ENCODE results near the gene LRRC56.

The LRRC56 gene

GRCh38 chr11:551596-551995 is 14.3 kb downstream of the LRRC56 start:
- DNase-seq (ENCODE audit: low read depth in 1 of 2, low spot score in 1 of 2) = no peak
- Histone ChIP-seq H3K4me3 (replicated peaks; ENCODE audit: insufficient read depth, low read length) (no peak overlapping the region), H3K27me3 (ENCODE audit: insufficient read depth, poor library complexity, severe bottlenecking) (peaks cover 13% of the 10 kb centered on the region), H3K27ac (replicated peaks) (no peak overlapping the region)
- TF ChIP-seq GABPA (IDR thresholded peaks at IDR 0.05; ENCODE audit: low read depth) = no peak
- no peak for TF ChIP-seq CTCF (IDR thresholded peaks at IDR 0.05; ENCODE audit: insufficient read depth, low read length)
- TF ChIP-seq SPI1 (IDR thresholded peaks at IDR 0.05; ENCODE audit: borderline replicate concordance, low read depth) = no peak

GRCh38 chr11:553083-553987 is 16.0 kb downstream of the LRRC56 start:
- Histone ChIP-seq H3K27me3 (ENCODE audit: insufficient read depth, poor library complexity, severe bottlenecking) (peaks cover 30% of the 10 kb centered on the region), H3K4me3 (replicated peaks; ENCODE audit: insufficient read depth, low read length) (no peak overlapping the region), H3K27ac (replicated peaks) (no peak overlapping the region)
- DNase-seq (ENCODE audit: low read depth in 1 of 2, low spot score in 1 of 2) = no peak
- TF ChIP-seq REST (IDR thresholded peaks at IDR 0.05; ENCODE audit: insufficient replicate concordance, low read depth) (no peak), CTCF (IDR thresholded peaks at IDR 0.05; ENCODE audit: insufficient read depth, low read length) (no peak), GABPA (IDR thresholded peaks at IDR 0.05; ENCODE audit: low read depth) (no peak), SPI1 (IDR thresholded peaks at IDR 0.05; ENCODE audit: borderline replicate concordance, low read depth) (no peak), POLR2AphosphoS5 (IDR thresholded peaks at IDR 0.05; ENCODE audit: low read depth) (no peak)

GRCh38 chr11:553988-554340 is 16.6 kb downstream of the LRRC56 start:
- DNase-seq (ENCODE audit: low read depth in 1 of 2, low spot score in 1 of 2) = no peak
- H3K27me3 ChIP-seq (ENCODE audit: insufficient read depth, poor library complexity, severe bottlenecking) = peaks cover 30% of the 10 kb centered on the region
- TF ChIP-seq SPI1 (IDR thresholded peaks at IDR 0.05; ENCODE audit: borderline replicate concordance, low read depth) (no peak), GABPA (IDR thresholded peaks at IDR 0.05; ENCODE audit: low read depth) (no peak), REST (IDR thresholded peaks at IDR 0.05; ENCODE audit: insufficient replicate concordance, low read depth) (no peak), POLR2AphosphoS5 (IDR thresholded peaks at IDR 0.05; ENCODE audit: low read depth) (no peak), CTCF (IDR thresholded peaks at IDR 0.05; ENCODE audit: insufficient read depth, low read length) (no peak)
- no peak overlapping the region for H3K4me3 ChIP-seq (replicated peaks; ENCODE audit: insufficient read depth, low read length)
- no peak overlapping the region for H3K27ac ChIP-seq (replicated peaks)

Measured in HL-60 (cell line).